GM23338 (cell line): ENCODE data around the gene KCNJ6. TPM values are rescaled to one million over a fixed set of nuclear protein-coding genes. Genes with fewer than 3 reads are reported as not detected.

Experiments used
- ATAC-seq: fragments of 200-7000 bp; cut with Tn5 transposase; 3 replicates; pipeline ENCODE4 v1.9.1; 2020
- DNase-seq: peaks from one replicate; pipeline ENCODE4 v3.0.0-alpha.2; 2015; ENCODE audit warnings: low spot score
- H2AFZ ChIP-seq: fragments of 200-600 bp; sonication (generic); 2 replicates; pipeline ENCODE4 v1.8.0; 2016; ENCODE audit warnings: antibody characterized with exemption, mild to moderate bottlenecking, moderate library complexity
- H3F3A ChIP-seq: fragments of 200-600 bp; sonication (generic); replicated peaks from 2 replicates; pipeline ENCODE4 v1.8.0; 2017; ENCODE audit warnings: antibody characterized with exemption, mixed run types, low read depth
- H3K27ac ChIP-seq: fragments of 200-600 bp; sonication (generic); 2 replicates; pipeline ENCODE4 v1.6.1; 2016; ENCODE audit warnings: low read depth
- H3K27me3 ChIP-seq: fragments of 200-600 bp; sonication (generic); 2 replicates; pipeline ENCODE4 v1.8.0; 2016; ENCODE audit warnings: mild to moderate bottlenecking, mixed run types, moderate library complexity; ENCODE audit not compliant: insufficient read depth
- H3K36me3 ChIP-seq: fragments of 200-600 bp; sonication (generic); 2 replicates; pipeline ENCODE4 v1.8.0; 2016; ENCODE audit warnings: mild to moderate bottlenecking; ENCODE audit not compliant: insufficient read depth
- H3K4me1 ChIP-seq: fragments of 200-600 bp; sonication (generic); 2 replicates; pipeline ENCODE4 v1.8.0; 2016; ENCODE audit warnings: mild to moderate bottlenecking, moderate library complexity; ENCODE audit not compliant: insufficient read depth
- H3K4me2 ChIP-seq: fragments of 200-600 bp; sonication (generic); 2 replicates; pipeline ENCODE4 v1.7.1; 2017; ENCODE audit warnings: mixed run types
- H3K4me3 ChIP-seq: fragments of 200-600 bp; sonication (generic); 2 replicates; pipeline ENCODE4 v1.6.1; 2016; ENCODE audit warnings: mixed run types
- H3K79me2 ChIP-seq: fragments of 200-600 bp; sonication (generic); replicated peaks from 2 replicates; pipeline ENCODE4 v1.8.0; 2017; ENCODE audit warnings: mild to moderate bottlenecking; ENCODE audit not compliant: insufficient read depth
- H3K9me2 ChIP-seq: fragments of 200-600 bp; sonication (generic); 2 replicates; pipeline ENCODE4 v1.8.0; 2017; ENCODE audit not compliant: insufficient read depth
- H4K20me1 ChIP-seq: fragments of 200-600 bp; sonication (generic); replicated peaks from 2 replicates; pipeline ENCODE4 v1.8.0; 2017; ENCODE audit warnings: mild to moderate bottlenecking; ENCODE audit not compliant: insufficient read depth
- H3K27ac Mint-ChIP-seq: 2 replicates; pipeline ENCODE4 v1.8.0; 2020; ENCODE audit warnings: inconsistent platforms, mild to moderate bottlenecking, moderate library complexity, mixed read lengths
- H3K27me3 Mint-ChIP-seq: 3 replicates; pipeline ENCODE4 v1.8.0; 2022; ENCODE audit warnings: low read depth, mild to moderate bottlenecking, moderate library complexity, mixed read lengths, inconsistent platforms; ENCODE audit not compliant: insufficient read depth, poor library complexity
- H3K36me3 Mint-ChIP-seq: 3 replicates; pipeline ENCODE4 v1.8.0; 2021; ENCODE audit warnings: low read depth, mild to moderate bottlenecking, inconsistent platforms, moderate library complexity, mixed read lengths
- H3K4me1 Mint-ChIP-seq: 3 replicates; pipeline ENCODE4 v1.8.0; 2020; ENCODE audit warnings: mild to moderate bottlenecking, inconsistent platforms, mixed read lengths
- H3K4me3 Mint-ChIP-seq: 3 replicates; pipeline ENCODE4 v1.8.0; 2021; ENCODE audit warnings: moderate library complexity, mild to moderate bottlenecking, inconsistent platforms, mixed read lengths
- H3K9me3 Mint-ChIP-seq: 3 replicates; pipeline ENCODE4 v1.8.0; 2020; ENCODE audit warnings: moderate library complexity, mild to moderate bottlenecking, inconsistent platforms, mixed read lengths
- EZH2phosphoT487 ChIP-seq: fragments of 200-600 bp; sonication (generic); IDR thresholded peaks from one replicate; pipeline ENCODE4 v1.8.1; 2018; ENCODE audit warnings: antibody characterized with exemption; ENCODE audit not compliant: unreplicated experiment
- NANOG ChIP-seq: IDR thresholded peaks from 2 replicates; pipeline ENCODE4 v1.6.1; 2016; ENCODE audit warnings: antibody characterized with exemption, borderline replicate concordance
- ZNF114 ChIP-seq: fragments of 250-450 bp; sonication (Bioruptor Pico); IDR thresholded peaks from 2 replicates; pipeline ENCODE4 v1.5.0; 2020; ENCODE audit warnings: mild to moderate bottlenecking, moderate library complexity
- ZNF331 ChIP-seq: fragments of 250-450 bp; sonication (Bioruptor Pico); IDR thresholded peaks from 2 replicates; pipeline ENCODE4 v1.5.0; 2020; ENCODE audit warnings: low read depth, mild to moderate bottlenecking, moderate library complexity
- polyA plus RNA-seq: library from polyadenylated mRNA; unstranded; fragments of >200 nt; fragmentation: Nextera tagmentation; extraction: Ambion mirVana; gene quantifications from 2 replicates; pipeline ENCODE4 v1.2.1, GENCODE V29; 2016
- total RNA-seq: library from RNA; depleted of rRNA; stranded (reverse); fragments of >200 nt; shearing (Covaris generic); gene quantifications from 2 replicates; pipeline ENCODE4 v1.2.3, GENCODE V29; 2014
- TF ChIP-seq, protein P1 (sequence below): fragments of 250-450 bp; sonication (Bioruptor Pico); IDR thresholded peaks from 2 replicates; pipeline ENCODE4 v1.5.0; 2020; ENCODE audit warnings: mild to moderate bottlenecking, moderate library complexity
- TF ChIP-seq, protein P2 (sequence below): IDR thresholded peaks from 2 replicates; pipeline ENCODE4 v1.6.1; 2016; ENCODE audit warnings: antibody characterized with exemption

KCNJ6 gene
- total and polyA plus RNA-seq, 2 experiments from 2014 or later, result 0.48 to 0.52 TPM

DNA sequence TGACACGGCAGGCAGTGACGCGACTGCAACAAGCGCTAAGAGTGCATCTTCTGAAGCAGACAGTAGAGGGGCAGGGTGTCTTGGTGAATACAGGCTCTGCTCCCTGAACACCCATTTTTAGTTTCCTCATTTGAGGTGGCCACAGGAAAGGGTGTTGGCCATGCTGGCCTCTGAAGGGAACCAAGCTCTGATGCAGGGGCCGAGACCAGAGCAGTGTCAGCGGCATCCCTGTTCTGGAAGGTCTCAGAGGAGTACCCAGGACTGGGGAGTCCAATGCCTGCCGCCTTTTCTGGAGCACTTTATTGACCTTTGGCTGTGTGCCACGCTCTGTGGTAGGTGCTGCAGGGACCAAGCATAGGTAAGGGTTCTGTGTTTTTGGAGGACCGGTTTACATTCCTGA is 100.4 kb downstream of the KCNJ6 start (continued):
- TF ChIP-seq, protein P1, sequence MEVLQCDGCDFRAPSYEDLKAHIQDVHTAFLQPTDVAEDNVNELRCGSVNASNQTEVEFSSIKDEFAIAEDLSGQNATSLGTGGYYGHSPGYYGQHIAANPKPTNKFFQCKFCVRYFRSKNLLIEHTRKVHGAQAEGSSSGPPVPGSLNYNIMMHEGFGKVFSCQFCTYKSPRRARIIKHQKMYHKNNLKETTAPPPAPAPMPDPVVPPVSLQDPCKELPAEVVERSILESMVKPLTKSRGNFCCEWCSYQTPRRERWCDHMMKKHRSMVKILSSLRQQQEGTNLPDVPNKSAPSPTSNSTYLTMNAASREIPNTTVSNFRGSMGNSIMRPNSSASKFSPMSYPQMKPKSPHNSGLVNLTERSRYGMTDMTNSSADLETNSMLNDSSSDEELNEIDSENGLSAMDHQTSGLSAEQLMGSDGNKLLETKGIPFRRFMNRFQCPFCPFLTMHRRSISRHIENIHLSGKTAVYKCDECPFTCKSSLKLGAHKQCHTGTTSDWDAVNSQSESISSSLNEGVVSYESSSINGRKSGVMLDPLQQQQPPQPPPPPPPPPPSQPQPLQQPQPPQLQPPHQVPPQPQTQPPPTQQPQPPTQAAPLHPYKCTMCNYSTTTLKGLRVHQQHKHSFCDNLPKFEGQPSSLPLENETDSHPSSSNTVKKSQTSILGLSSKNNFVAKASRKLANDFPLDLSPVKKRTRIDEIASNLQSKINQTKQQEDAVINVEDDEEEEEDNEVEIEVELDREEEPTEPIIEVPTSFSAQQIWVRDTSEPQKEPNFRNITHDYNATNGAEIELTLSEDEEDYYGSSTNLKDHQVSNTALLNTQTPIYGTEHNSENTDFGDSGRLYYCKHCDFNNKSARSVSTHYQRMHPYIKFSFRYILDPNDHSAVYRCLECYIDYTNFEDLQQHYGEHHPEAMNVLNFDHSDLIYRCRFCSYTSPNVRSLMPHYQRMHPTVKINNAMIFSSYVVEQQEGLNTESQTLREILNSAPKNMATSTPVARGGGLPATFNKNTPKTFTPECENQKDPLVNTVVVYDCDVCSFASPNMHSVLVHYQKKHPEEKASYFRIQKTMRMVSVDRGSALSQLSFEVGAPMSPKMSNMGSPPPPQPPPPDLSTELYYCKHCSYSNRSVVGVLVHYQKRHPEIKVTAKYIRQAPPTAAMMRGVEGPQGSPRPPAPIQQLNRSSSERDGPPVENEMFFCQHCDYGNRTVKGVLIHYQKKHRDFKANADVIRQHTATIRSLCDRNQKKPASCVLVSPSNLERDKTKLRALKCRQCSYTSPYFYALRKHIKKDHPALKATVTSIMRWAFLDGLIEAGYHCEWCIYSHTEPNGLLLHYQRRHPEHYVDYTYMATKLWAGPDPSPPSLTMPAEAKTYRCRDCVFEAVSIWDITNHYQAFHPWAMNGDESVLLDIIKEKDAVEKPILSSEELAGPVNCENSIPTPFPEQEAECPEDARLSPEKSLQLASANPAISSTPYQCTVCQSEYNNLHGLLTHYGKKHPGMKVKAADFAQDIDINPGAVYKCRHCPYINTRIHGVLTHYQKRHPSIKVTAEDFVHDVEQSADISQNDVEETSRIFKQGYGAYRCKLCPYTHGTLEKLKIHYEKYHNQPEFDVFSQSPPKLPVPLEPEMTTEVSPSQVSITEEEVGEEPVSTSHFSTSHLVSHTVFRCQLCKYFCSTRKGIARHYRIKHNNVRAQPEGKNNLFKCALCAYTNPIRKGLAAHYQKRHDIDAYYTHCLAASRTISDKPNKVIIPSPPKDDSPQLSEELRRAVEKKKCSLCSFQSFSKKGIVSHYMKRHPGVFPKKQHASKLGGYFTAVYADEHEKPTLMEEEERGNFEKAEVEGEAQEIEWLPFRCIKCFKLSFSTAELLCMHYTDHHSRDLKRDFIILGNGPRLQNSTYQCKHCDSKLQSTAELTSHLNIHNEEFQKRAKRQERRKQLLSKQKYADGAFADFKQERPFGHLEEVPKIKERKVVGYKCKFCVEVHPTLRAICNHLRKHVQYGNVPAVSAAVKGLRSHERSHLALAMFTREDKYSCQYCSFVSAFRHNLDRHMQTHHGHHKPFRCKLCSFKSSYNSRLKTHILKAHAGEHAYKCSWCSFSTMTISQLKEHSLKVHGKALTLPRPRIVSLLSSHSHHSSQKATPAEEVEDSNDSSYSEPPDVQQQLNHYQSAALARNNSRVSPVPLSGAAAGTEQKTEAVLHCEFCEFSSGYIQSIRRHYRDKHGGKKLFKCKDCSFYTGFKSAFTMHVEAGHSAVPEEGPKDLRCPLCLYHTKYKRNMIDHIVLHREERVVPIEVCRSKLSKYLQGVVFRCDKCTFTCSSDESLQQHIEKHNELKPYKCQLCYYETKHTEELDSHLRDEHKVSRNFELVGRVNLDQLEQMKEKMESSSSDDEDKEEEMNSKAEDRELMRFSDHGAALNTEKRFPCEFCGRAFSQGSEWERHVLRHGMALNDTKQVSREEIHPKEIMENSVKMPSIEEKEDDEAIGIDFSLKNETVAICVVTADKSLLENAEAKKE (CRISPR knock-in tag), result no peak
- TF ChIP-seq EZH2phosphoT487, result no peak
- TF ChIP-seq NANOG, result no peak
- TF ChIP-seq, protein P2, sequence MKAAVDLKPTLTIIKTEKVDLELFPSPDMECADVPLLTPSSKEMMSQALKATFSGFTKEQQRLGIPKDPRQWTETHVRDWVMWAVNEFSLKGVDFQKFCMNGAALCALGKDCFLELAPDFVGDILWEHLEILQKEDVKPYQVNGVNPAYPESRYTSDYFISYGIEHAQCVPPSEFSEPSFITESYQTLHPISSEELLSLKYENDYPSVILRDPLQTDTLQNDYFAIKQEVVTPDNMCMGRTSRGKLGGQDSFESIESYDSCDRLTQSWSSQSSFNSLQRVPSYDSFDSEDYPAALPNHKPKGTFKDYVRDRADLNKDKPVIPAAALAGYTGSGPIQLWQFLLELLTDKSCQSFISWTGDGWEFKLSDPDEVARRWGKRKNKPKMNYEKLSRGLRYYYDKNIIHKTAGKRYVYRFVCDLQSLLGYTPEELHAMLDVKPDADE, result no peak
- no peak for TF ChIP-seq ZNF331 (CRISPR knock-in tag)
- TF ChIP-seq ZNF114 (CRISPR knock-in tag), result no peak

DNA sequence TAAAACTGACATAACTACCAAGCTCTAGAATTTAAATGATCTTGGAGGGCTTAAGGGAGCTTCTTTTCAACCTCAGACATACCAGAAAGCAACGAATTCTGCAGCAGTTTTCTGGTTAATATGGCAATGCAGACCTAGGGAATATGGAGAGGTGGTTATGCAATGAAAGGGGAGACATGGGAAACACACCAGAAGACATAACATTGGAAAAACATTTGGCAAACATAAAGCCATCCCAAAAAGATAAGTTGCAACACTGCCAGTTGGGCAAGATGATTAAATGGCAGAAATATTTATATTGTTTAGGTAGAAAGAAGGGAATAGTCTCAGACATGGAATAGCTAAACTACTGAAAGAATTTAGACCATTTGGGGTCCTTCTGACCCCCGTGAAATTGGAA is 104.5 kb downstream of the KCNJ6 start:
- TF ChIP-seq NANOG (no peak), ZNF114 (CRISPR knock-in tag) (no peak)
- Histone ChIP-seq H2AFZ (no peak overlapping the region), H3F3A (no peaks in the 10 kb centered on the region), H3K4me3 (no peak overlapping the region), H4K20me1 (no peaks in the 10 kb centered on the region), H3K79me2 (no peaks in the 10 kb centered on the region), H3K9me2 (no peaks in the 10 kb centered on the region), H3K27ac (no peak overlapping the region), H3K4me1 (no peaks in the 10 kb centered on the region), H3K4me2 (no peak overlapping the region), H3K27me3 (no peaks in the 10 kb centered on the region), H3K36me3 (no peaks in the 10 kb centered on the region)
- no peaks in the 10 kb centered on the region for H3K4me1 Mint-ChIP-seq
- no peak for DNase-seq
- no peak overlapping the region for H3K4me3 Mint-ChIP-seq
- H3K27ac Mint-ChIP-seq, result no peak overlapping the region
- peaks cover 3% of the 10 kb centered on the region for H3K27me3 Mint-ChIP-seq
- H3K9me3 Mint-ChIP-seq, result peaks cover 8% of the 10 kb centered on the region
- ATAC-seq, result no peak
- H3K36me3 Mint-ChIP-seq, result no peaks in the 10 kb centered on the region
